Stimulated activated CD4-positive, alpha-beta T cell treated with anti-CD3 and anti-CD28 coated beads, Interleukin-2, amount 100 ng/mL, for 48 hours (primary cell): ENCODE data around the gene ZFP57.
A peak's percentile ranks its signal among the peaks of the same experiment; 100 is the strongest.

ENCODE experiments used
- DNase-seq, 2 donors: peaks; one replicate each; pipeline ENCODE4 v3.0.0-alpha.2; 2020

ZFP57 gene

GRCh38 chr6:29680904-29681303, at the start of gene ZFP57:
Gene ZFP57, minus strand, starts transcription at chr6:29681152. Its CDS starts 4,149 bp downstream, at chr6:29677003.
- no peak for DNase-seq

DNA sequence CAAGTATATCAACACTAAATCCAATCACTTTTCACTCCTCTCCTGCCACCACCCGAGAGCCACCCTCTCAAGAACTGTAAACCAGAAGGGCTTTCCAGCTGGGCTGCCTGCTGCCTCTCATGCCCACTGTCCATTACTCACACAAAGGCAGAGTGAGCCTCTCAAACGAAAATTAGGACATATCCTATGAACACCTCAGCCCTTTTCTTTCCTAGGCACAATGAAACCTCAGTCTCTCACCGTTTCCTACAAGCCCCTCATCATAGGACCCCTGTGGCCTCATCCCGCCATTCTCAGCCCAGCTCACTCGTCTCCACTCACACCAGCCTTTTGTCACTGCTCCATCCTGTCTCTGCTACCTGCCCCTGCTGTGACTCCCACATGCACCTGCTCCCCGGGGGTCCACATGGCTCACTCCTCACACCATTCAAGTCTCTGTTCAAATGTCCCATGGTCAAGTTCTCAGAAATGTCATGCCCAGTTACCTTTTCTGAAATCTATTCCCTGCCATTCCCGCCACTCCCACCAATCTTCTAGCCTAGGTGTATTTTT, 49.7 kb upstream of the ZFP57 start:
- DNase-seq, result no peak

- DNase-seq, result no peak
Measured at GRCh38 chr6:29729774-29730328, 48.9 kb upstream of the ZFP57 start.

DNA sequence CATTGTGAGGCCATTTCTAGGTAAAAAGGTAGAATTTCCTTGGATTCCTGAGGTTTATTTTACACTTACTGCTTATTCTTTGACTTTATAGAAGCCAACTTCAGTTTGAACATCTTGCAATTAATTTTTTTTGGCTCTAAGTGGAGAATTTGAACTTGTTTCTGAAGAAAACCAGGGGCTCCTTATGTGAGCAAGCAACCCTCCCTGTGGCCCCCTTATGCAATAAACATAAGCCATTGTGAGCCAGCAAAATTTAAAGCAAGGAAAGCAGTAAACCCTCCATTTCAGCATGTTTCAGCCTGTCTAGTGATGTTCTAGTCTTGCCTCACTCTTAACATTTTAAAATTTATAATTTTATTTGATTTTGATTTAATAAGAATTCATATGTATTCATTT, 47.9 kb upstream of the ZFP57 start:
- DNase-seq, result no peak

- DNase-seq, result no peak
Measured at GRCh38 chr6:29728173-29728874, 47.4 kb upstream of the ZFP57 start.

DNA sequence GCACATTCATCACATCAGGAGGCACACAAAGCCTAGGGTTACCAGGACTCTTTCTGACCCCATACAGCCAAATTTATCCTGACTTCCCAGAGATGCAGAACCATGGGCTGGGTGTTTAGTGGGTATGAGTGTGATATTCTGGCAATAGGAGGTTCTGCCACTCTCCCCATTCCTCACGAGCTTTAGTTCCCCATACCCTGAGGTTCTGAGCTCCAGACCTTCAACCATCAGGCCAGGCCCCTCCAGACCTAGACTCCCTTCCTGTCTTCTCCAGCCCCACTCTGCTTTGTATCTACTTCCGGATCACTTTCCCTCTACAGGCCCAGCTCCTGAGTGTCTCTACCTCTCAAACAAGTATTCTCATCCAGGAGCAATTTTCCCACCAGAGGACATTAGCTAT, 46.7 kb upstream of the ZFP57 start:
- DNase-seq, result no peak

DNA sequence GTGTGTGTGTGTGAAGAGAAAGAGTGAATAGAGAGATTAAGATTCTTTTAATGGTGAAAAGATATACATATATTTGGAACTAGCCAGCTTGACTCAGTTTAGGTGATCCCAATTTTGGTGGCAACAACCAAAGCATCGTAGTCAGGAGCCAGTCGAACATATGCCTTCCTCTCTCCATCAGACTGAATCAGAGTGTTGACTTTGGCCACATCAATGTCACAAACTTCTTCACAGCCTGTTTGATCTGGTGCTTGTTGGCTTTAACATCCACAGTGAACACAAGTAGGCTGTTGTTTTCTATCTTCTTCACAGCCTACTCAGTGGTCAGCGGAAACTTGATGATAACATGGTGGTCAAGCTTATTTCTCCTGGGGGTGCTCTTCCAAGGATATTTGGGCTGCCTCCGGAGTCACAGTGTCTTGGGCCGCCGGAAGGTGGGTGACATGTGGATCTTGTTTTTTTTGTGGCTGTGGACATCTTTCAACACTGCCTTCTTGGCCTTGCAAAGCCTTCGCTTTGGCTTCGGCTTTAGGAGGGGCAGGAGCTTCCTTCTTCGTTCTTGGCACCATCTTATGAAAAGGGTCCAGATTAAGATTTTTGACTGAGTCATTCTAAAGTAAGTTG, 45.7 kb upstream of the ZFP57 start:
- no peak for DNase-seq

GRCh38 chr6:29726001-29726400, 45.0 kb upstream of the ZFP57 start:
- no peak for DNase-seq

DNA sequence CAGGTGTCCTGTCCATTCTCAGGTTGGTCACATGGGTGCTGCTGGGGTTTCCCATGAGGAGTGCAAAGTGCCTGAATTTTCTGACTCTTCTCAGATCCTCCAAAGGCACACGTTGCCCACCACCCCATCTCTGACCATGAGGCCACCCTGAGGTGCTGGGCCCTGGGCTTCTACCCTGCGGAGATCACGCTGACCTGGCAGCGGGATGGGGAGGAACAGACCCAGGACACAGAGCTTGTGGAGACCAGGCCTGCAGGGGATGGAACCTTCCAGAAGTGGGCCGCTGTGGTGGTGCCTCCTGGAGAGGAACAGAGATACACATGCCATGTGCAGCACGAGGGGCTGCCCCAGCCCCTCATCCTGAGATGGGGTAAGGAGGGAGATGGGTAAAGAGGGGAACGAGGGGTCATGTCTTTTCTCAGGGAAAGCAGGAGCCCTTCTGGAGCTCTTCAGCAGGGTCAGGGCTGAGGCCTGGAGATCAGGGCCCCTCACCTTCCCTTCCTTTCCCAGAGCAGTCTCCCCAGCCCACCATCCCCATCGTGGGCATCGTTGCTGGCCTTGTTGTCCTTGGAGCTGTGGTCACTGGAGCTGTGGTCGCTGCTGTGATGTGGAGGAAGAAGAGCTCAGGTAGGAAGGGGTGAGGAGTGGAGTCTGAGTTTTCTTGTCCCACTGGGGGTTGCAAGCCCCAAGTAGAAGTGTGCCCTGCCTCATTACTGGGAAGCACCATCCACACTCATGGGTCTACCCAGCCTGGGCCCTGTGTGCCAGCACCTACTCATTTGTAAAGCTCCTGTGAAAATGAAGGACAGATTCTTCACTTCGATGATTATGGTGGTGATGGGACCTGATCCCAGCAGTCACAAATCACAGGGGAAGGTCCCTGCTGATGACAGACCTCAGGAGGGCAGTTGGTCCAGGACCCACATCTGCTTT, 44.3 kb upstream of the ZFP57 start:
- no peak for DNase-seq

DNA sequence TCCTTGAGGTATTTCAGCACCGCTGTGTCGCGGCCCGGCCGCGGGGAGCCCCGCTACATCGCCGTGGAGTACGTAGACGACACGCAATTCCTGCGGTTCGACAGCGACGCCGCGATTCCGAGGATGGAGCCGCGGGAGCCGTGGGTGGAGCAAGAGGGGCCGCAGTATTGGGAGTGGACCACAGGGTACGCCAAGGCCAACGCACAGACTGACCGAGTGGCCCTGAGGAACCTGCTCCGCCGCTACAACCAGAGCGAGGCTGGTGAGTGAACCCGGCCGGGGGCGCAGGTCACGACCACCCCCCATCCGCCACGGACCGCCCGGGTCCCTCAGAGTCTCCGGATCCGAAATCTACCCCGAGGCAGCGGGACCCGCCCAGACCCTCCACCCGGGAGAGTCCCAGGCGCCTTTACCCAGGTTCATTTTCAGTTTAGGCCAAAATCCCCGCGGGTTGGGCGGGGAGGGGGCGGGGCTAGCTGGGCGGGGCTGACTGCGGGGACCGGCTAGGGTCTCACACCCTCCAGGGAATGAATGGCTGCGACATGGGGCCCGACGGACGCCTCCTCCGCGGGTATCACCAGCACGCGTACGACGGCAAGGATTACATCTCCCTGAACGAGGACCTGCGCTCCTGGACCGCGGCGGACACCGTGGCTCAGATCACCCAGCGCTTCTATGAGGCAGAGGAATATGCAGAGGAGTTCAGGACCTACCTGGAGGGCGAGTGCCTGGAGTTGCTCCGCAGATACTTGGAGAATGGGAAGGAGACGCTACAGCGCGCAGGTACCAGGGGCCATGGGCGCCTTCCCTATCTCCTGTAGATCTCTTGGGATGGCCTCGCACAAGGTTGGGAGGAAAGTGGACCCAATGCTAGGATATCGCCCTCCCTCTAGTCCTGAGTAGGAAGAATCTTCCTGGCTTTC, 43.0 kb upstream of the ZFP57 start:
- peak; percentile 72 to 78 for DNase-seq

DNA sequence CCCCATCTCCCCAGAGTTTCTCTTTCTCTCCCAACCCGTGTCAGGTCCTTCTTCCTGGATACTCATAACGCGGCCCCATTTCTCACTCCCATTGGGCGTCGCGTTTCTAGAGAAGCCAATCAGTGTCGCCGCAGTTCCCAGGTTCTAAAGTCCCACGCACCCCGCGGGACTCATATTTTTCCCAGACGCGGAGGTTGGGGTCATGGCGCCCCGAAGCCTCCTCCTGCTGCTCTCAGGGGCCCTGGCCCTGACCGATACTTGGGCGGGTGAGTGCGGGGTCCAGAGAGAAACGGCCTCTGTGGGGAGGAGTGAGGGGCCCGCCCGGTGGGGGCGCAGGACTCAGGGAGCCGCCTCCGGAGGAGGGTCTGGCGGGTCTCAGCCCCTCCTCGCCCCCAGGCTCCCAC, 42.3 kb upstream of the ZFP57 start, which contains the start of gene HLA-F:
Gene HLA-F, plus strand, starts transcription at position 173 of the 404 bp plus-strand sequence. Its CDS starts 30 bp downstream, at position 203.
- DNase-seq, result peak; percentile 63 to 68

DNA sequence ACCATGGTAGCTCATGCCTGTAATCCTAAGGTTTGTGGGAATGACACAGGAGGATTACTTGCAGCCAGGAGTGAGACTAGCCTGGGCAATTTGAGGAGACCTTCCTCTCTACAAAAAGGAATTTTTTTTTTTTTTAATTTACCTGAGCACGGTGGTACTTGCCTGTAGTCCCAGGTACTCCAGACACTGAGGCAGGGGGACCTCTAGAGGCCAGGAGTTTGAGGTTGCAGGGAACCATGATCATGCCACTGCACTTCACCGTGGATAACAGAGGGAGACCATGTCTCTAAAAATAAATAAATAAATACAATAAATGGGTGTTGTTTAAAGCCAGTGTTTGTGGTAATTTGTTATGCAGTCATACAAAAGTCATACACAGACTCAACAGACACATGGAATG, 39.9 kb upstream of the ZFP57 start:
- no peak for DNase-seq

- no peak for DNase-seq
Measured at GRCh38 chr6:29710281-29710941, 29.5 kb upstream of the ZFP57 start.

- no peak for DNase-seq
Measured at GRCh38 chr6:29709188-29709587, 28.2 kb upstream of the ZFP57 start.

GRCh38 chr6:29708432-29709179, 27.7 kb upstream of the ZFP57 start:
- no peak for DNase-seq

- DNase-seq, result no peak
Measured at GRCh38 chr6:29705389-29706231, 24.7 kb upstream of the ZFP57 start.

GRCh38 chr6:29702519-29703103, 21.7 kb upstream of the ZFP57 start:
- peak; percentile 86 for DNase-seq

DNA sequence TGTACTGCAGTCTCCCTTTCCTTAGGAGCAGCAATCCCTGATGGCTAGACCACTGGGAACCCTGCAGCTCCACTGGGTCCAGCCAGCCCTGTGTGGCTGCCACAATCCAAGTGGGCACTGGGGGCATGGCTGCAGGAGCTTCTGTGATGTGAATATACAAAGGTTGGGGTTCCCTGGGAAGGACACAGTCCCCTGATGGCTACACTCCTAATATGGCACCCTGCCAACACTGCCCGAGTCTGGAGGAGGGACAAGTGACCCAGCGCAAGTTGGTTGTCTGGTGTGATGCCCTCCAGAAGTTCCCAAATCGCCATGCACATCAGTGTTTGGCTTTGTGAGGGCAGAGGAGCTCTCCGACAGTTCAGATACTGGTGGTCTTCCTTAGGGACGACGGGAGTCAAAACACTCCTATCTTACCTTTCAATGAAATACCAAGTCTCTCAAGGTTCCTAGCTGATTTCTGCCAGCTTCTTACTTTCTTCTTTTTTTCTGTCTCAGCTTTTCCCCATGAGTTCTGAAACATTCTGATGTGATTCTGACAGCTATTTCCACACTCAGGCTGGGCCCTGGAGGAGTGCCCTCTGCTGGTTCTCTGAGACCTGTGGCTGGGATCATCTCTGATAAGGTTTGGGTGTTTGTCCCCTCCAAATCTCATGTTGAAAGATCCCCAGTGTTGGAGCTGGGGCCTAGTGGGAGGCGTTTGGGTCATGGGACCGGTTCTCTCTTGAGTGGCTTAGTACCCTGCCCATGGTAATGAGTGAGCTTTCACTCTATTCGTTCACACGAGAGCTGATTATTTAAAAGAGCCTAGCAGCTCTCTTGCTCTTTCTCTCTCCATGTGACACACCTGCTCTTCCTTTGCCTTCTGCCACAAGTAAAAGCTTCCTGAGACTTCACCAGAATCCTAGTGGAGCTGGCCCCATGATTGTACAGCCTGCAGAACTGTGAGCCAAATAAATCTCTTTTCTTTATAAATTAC, 15.5 kb upstream of the ZFP57 start:
- no peak for DNase-seq
